DND-41 (cell line): ENCODE data around the gene MARVELD3.

Source experiments
- ATAC-seq: fragments of 200-7000 bp; cut with Tn5 transposase; 3 replicates; pipeline ENCODE4 v1.9.1; 2021; ENCODE audit warnings: low read depth; ENCODE audit not compliant: insufficient read depth
- DNase-seq: peaks from one replicate; pipeline ENCODE4 v3.0.0-alpha.2; 2020
- H2AFZ ChIP-seq: 2 replicates; pipeline ENCODE4 v1.6.0; 2012; ENCODE audit warnings: low read depth, low read length
- H3K27ac ChIP-seq: 2 replicates; pipeline ENCODE4 v1.5.1; 2012; ENCODE audit warnings: low read length, inconsistent platforms
- H3K27me3 ChIP-seq: fragments of 200-600 bp; sonication (generic); 2 replicates; pipeline ENCODE4 v1.6.0; 2012; ENCODE audit warnings: low read length, mild to moderate bottlenecking, inconsistent platforms; ENCODE audit not compliant: insufficient read depth, poor library complexity
- H3K36me3 ChIP-seq: 2 replicates; pipeline ENCODE4 v1.5.1; 2012; ENCODE audit warnings: low read length, inconsistent platforms; ENCODE audit not compliant: insufficient read depth
- H3K4me1 ChIP-seq: 2 replicates; pipeline ENCODE4 v1.5.1; 2012; ENCODE audit warnings: mild to moderate bottlenecking, low read length; ENCODE audit not compliant: insufficient read depth
- H3K4me2 ChIP-seq: 2 replicates; pipeline ENCODE4 v1.6.0; 2012; ENCODE audit warnings: mild to moderate bottlenecking, moderate library complexity, low read length, inconsistent platforms; ENCODE audit not compliant: insufficient read depth
- H3K4me3 ChIP-seq, 2 experiments: fragments of 200-600 bp in 1 of 2; shearing (Covaris generic) in 1 of 2; 2 replicates each; pipeline ENCODE4 v1.5.1; 2012 to 2016; ENCODE audit warnings: inconsistent platforms in 2 of 2, low read length in 2 of 2, mild to moderate bottlenecking in 2 of 2, low read depth in 1 of 2, moderate library complexity in 1 of 2
- H3K79me2 ChIP-seq: 2 replicates; pipeline ENCODE4 v1.6.0; 2012; ENCODE audit warnings: low read length, inconsistent platforms; ENCODE audit not compliant: insufficient read depth
- H3K9ac ChIP-seq: 2 replicates; pipeline ENCODE4 v1.6.0; 2012; ENCODE audit warnings: low read depth, mild to moderate bottlenecking, inconsistent platforms, low read length, moderate library complexity
- H3K9me3 ChIP-seq: 2 replicates; pipeline ENCODE4 v1.5.1; 2012; ENCODE audit warnings: low read length, moderate library complexity, mild to moderate bottlenecking, inconsistent platforms; ENCODE audit not compliant: insufficient read depth, severe bottlenecking
- H4K20me1 ChIP-seq: 2 replicates; pipeline ENCODE4 v1.6.0; 2012; ENCODE audit warnings: low read length; ENCODE audit not compliant: insufficient read depth
- CTCF ChIP-seq: IDR thresholded peaks from 2 replicates; pipeline ENCODE4 v1.5.1; 2012; ENCODE audit warnings: borderline replicate concordance, low read length, moderate library complexity, mild to moderate bottlenecking; ENCODE audit not compliant: poor library complexity, severe bottlenecking; ENCODE audit errors: extremely low read depth
- EZH2 ChIP-seq: IDR thresholded peaks from 3 replicates; pipeline ENCODE4 v1.6.1; 2012; ENCODE audit warnings: borderline replicate concordance, low read depth, mild to moderate bottlenecking, moderate library complexity, low read length, inconsistent platforms; ENCODE audit not compliant: severe bottlenecking

MARVELD3 gene

GRCh38 chr16:71637398-71637797 lies 11.4 kb downstream of the MARVELD3 start:
- DNase-seq: no peak
- H2AFZ ChIP-seq: no peak overlapping the region
- no peaks in the 10 kb centered on the region for H3K9me3 ChIP-seq
- H3K27ac ChIP-seq: no peak overlapping the region
- no peaks in the 10 kb centered on the region for H3K4me1 ChIP-seq
- H3K79me2 ChIP-seq: no peaks in the 10 kb centered on the region
- TF ChIP-seq CTCF (no peak), EZH2 (no peak)
- no peaks in the 10 kb centered on the region for H3K27me3 ChIP-seq
- no peaks in the 10 kb centered on the region for H4K20me1 ChIP-seq
- no peak for ATAC-seq
- H3K4me3 ChIP-seq: no peak overlapping the region
- H3K4me2 ChIP-seq: no peak overlapping the region
- no peak overlapping the region for H3K9ac ChIP-seq
- no peaks in the 10 kb centered on the region for H3K36me3 ChIP-seq

GRCh38 chr16:71645450-71645849 lies 19.5 kb downstream of the MARVELD3 start:
- Histone ChIP-seq H3K4me1 (no peaks in the 10 kb centered on the region), H2AFZ (no peak overlapping the region), H4K20me1 (no peaks in the 10 kb centered on the region), H3K9me3 (no peaks in the 10 kb centered on the region), H3K4me2 (no peak overlapping the region), H3K27ac (no peak overlapping the region), H3K4me3 (no peak overlapping the region), H3K36me3 (peaks cover 18% of the 10 kb centered on the region), H3K27me3 (no peaks in the 10 kb centered on the region), H3K9ac (no peak overlapping the region), H3K79me2 (no peaks in the 10 kb centered on the region)
- ATAC-seq: peak; percentile 54; the same call in 1 of the 3 replicates
- TF ChIP-seq CTCF: peak; percentile 56
- no peak for TF ChIP-seq EZH2
- DNase-seq: no peak

- ATAC-seq (no peak), DNase-seq (no peak)
- Histone ChIP-seq H3K4me2 (no peak overlapping the region), H4K20me1 (no peaks in the 10 kb centered on the region), H3K4me1 (no peaks in the 10 kb centered on the region), H3K4me3 (no peak overlapping the region), H3K27ac (no peak overlapping the region), H3K36me3 (peaks cover 18% of the 10 kb centered on the region), H3K9me3 (no peaks in the 10 kb centered on the region), H3K27me3 (no peaks in the 10 kb centered on the region), H3K9ac (no peak overlapping the region), H3K79me2 (no peaks in the 10 kb centered on the region), H2AFZ (no peak overlapping the region)
- TF ChIP-seq EZH2 (no peak), CTCF (no peak)
These were observed 21.4 kb downstream of the MARVELD3 start for GRCh38 chr16:71647391-71647790.

GRCh38 chr16:71648162-71648561 lies 22.2 kb downstream of the MARVELD3 start:
- H3K36me3 ChIP-seq: peaks cover 22% of the 10 kb centered on the region

More at GRCh38 chr16:71648162-71648561, 22.2 kb downstream of the MARVELD3 start:
- ATAC-seq (no peak), DNase-seq (no peak)
- H3K4me2 ChIP-seq: no peak overlapping the region
- H3K9ac ChIP-seq: no peak overlapping the region
- no peak overlapping the region for H3K27ac ChIP-seq
- no peak overlapping the region for H3K4me3 ChIP-seq
- no peak overlapping the region for H2AFZ ChIP-seq
- H3K79me2 ChIP-seq: no peaks in the 10 kb centered on the region
- TF ChIP-seq CTCF (no peak), EZH2 (no peak)
- H3K27me3 ChIP-seq: no peaks in the 10 kb centered on the region
- H4K20me1 ChIP-seq: no peaks in the 10 kb centered on the region
- H3K4me1 ChIP-seq: no peaks in the 10 kb centered on the region
- H3K9me3 ChIP-seq: no peaks in the 10 kb centered on the region
